GM19035 (cell line): ENCODE measurements around the gene VPREB1.
"Not testable (repeated sequence)": the region's sequence is repeated elsewhere in the genome, so short reads cannot be mapped to it uniquely, and the experiment has no call there.

ENCODE experiments used
- ATAC-seq: cut with Tn5 transposase; IDR thresholded peaks from one replicate; pipeline ENCODE4 v1.9.1; 2021; ENCODE audit not compliant: unreplicated experiment

Gene VPREB1, protein sequence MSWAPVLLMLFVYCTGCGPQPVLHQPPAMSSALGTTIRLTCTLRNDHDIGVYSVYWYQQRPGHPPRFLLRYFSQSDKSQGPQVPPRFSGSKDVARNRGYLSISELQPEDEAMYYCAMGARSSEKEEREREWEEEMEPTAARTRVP

GRCh38 chr22:22244316-22245250, at the start of gene VPREB1:
Gene VPREB1, plus strand, starts transcription at chr22:22244786. Its CDS starts 28 bp downstream, at chr22:22244814.
- no peak for ATAC-seq

- no peak for ATAC-seq
These were observed 49.7 kb upstream of the VPREB1 start for GRCh38 chr22:22194931-22195264.

- ATAC-seq: peak; percentile 72
These were observed 49.1 kb upstream of the VPREB1 start for GRCh38 chr22:22195265-22196017.

- peak; percentile 73 for ATAC-seq
These were observed 48.5 kb upstream of the VPREB1 start for GRCh38 chr22:22196018-22196533.

DNA sequence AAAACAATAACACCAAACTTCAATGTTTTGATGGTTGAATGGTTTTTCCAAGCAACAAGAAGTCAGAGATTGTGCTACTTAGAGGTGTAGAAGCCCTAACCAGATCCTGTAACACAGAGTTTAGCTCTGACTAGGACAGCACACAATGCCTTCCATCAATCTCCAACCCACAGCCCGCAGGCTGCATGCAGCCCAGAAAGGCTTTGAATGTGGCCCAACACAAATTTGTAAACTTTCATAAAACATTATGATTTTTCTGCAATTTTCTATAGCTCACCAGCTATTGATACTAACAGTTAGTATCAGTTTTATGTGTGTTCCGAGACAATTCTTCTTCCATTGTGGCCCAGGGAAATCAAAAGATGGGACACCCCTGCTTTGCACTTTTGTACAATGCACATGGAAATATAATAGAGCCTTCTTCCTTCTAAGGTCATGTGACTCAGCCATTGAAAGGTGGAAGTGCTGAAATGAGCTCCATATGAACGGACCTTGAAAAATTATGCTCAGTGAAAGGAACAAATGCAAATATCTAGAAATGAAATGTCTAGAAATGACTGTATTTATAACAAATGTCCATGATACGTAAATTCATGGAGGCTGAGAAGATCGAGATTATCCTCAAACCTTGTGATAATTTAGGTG, 47.6 kb upstream of the VPREB1 start:
- ATAC-seq: no peak

- no peak for ATAC-seq
These were observed 46.6 kb upstream of the VPREB1 start for GRCh38 chr22:22197993-22198402.

DNA sequence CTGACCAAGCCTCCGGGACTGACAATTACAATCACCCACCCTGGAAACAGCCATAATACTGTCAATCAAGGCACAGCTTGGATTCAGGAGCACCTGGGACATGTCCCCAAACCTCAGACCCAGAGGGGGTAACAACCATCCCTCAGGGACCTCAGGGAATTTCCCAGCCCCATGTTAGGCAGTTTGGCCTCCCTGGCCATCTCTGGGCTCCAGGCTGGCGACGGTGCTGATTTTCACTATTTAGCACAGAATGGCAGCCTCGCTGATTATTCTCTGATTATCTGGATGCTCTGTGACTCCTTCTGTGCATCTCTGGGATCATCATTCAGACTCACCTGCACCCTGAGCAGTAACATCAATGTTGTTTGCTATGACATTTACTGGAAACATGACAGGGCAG, 45.8 kb upstream of the VPREB1 start:
- no peak for ATAC-seq

- no peak for ATAC-seq
These were observed 45.0 kb upstream of the VPREB1 start for GRCh38 chr22:22199634-22200033.

- ATAC-seq: no peak
These were observed 43.9 kb upstream of the VPREB1 start for GRCh38 chr22:22200569-22201184.

DNA sequence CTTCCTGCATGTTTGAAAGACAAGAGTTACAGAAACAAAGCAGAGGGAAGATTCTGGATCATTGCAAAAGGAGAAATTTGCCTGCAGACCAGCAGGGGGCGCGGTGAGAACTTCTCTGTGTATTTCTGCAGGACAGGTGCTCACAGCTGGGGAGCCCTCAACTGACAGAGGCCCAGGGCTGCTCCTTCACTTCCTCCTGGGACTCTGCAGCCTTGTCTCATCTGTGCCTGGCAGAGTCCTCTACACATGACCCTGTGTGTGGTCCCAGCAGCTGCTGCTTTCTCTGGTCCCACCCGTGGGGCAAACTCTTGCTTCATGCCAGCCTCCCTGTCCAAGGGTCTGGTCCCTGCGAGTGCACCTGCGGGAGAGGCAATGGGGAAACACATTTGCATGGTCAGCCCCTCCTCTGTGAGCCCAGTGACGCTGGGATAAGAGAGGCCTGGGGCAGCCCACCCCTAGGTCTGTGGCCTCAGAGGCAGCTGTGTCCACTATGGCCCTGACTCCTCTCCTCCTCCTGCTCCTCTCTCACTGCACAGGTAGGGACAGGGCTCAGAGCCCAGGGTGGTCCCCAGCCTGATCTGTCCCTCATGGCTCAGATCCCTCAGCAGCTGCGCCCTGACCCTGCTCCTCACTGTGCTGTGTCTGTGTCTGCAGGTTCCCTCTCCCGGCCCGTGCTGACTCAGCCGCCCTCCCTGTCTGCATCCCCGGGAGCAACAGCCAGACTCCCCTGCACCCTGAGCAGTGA, 43.2 kb upstream of the VPREB1 start:
- no peak for ATAC-seq

DNA sequence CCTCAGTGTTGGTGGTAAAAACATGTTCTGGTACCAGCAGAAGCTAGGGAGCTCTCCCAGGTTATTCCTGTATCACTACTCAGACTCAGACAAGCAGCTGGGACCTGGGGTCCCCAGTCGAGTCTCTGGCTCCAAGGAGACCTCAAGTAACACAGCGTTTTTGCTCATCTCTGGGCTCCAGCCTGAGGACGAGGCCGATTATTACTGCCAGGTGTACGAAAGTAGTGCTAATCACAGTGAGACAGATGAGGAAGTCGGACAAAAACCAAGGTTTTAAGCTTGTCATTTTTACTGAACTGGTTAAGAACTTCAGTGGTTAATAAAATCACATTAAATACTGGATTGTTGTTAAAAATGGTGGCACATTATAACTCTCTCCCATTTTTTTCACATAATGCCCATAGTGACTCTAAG, 42.6 kb upstream of the VPREB1 start:
- ATAC-seq: no peak

DNA sequence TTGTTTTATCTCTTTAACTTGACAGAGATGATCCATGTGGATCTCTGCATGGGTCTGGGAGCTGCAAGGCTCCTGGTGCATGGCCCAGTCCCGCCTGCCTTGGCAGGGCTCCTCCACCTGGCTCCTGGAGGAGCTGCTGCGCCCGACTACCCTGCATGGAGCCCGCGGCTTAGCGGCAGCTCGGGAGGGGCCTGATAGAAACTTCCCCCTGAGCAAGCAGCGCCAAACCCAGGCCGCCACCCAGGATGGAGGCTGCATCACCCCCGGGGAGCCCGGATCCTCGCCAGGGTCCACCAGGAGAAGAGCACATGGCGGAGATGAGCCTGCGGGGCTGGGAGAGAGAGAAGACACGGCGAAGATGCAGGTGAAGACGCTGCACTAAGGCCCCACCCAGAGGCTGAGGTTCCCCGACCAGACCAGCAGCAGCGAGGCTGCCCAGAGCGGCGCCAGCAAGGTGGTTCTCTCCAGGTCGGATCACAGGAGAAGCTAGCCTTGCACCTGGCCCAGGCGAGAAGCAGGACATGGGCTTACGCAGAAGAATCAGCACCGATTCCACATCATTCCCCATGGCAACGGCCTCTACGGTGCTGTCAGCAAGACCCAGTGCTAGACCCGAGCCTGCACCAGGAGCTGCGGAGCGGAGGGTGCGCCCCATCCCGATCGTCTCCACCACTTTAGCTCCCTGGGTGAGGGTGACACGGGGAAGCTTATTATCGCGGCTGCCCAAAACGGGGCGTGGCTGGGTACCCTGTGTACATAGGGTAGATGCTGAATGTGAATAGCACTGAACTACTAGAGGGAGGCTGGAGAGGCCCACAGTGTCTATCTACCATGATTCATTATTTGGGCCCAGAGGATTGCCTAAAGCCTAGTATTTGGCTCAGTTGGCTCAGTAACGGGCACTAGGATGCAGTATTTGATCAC, 41.3 kb upstream of the VPREB1 start:
- no peak for ATAC-seq

- peak; percentile 81 for ATAC-seq
These were observed 36.6 kb upstream of the VPREB1 start for GRCh38 chr22:22207845-22208564.

- no peak for ATAC-seq
These were observed 35.9 kb upstream of the VPREB1 start for GRCh38 chr22:22208652-22209051.

DNA sequence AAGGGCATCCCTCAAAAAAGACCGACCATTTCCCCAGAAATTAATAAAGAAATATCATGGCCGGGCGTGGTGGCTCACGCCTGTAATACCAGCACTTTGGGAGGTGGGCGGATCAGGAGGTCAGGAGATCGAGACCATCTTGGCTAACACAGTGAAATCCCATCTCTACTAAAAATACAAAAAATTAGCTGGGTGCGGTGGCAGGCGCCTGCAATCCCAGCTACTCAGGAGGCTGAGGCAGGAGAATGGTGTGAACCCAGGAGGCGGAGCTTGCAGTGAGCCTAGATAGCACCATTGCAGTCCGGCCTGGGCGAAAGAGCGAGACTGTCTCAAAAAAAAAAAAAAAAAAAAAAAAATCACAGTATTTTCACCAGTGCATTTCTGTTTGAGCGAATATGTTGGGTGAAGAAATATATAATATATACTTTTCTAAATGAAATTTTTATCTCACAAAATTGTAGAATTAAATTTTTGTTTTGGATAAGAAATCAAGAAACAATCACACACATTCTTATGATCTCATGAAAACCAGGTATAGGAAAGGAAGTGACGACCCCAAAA, 35.4 kb upstream of the VPREB1 start:
- not testable (repeated sequence) for ATAC-seq

DNA sequence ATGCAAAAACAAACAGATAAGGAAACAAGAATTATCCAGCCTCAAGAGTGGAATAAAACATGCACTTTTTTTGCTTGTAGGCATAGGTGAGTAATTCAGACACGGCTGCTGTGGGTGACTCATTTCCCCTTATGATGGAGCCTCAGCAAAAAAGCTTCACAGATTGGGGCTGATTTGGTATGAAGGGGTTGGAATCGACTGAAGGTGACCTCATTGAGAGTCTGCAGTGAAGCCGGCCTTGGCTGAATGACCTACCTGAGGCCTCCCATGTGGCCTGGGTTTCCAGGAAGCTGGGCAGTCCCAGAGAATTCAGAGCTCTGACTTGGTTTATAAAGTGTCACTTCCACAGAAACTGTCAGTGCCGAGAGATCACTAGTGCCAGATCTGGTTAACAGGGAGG, 34.2 kb upstream of the VPREB1 start:
- ATAC-seq: no peak

DNA sequence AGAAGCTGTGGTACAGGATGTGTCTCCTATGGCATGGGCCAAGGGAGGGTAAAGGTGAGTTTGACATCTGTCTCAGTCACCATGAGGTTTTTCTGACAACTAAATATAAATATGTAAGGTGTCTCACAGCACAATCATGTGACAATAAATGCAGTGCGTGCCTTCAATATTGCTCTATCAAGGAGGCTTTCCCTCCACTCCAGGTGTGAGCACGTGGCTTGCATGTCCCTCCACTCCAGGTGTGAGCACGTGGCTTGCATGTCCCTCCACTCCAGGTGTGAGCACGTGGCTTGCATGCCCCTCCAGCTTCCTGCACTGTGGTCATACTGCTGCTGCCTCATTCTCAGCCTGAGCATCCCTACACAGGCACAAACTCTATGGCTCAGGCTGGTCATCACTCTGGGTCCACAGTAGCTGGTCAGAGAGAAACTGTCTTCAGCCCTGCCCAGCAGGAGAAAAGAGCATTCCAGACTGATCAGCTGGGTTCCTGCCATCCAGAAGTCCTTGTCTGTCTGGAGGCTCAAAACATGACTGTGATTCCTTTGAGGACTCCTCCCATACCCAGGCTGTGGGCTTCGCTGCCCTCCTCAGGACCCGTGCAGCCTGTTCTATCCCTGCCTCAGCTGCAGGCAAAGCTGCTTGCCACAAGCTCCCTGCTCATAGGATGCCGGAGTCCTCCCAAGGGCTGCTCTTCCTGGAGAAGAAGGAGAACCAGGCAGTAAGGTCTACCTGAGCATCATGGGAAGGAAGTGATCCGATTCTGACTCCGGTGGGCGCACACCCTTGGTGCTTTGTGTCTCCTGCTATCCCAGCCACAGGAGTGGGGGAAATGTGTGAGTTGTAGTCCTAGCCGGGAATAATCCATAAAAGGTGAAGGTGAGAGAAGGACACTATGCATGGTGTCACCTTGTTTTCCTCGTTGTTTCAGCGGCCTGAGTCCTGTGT, 33.4 kb upstream of the VPREB1 start:
- ATAC-seq: no peak
